Neural cell (in vitro differentiated cells): Measurements from ENCODE around the gene ARHGAP40. TPM values are rescaled to one million over a fixed set of nuclear protein-coding genes. Genes with fewer than 3 reads are reported as not detected.

Experiments
- H2AFZ ChIP-seq: fragments of 200-600, 300-800 bp; sonication (generic), shearing (Covaris generic); 2 replicates; pipeline ENCODE4 v1.6.0; 2014; ENCODE audit warnings: low read depth, mild to moderate bottlenecking, antibody characterized with exemption, low read length, moderate library complexity
- H3F3A ChIP-seq: fragments of 200-600 bp; shearing (Covaris generic); 2 replicates; pipeline ENCODE4 v1.6.1; 2016; ENCODE audit warnings: mild to moderate bottlenecking, moderate library complexity, mixed read lengths, antibody characterized with exemption, low read length; ENCODE audit not compliant: insufficient read depth, poor library complexity, severe bottlenecking
- H3K27ac ChIP-seq: fragments of 200-600, 300-800 bp; sonication (generic), shearing (Covaris generic); 2 replicates; pipeline ENCODE4 v1.5.1; 2014; ENCODE audit warnings: mild to moderate bottlenecking, low read length, moderate library complexity
- H3K27me3 ChIP-seq: fragments of 300-800, 200-600 bp; sonication (generic), shearing (Covaris generic); 2 replicates; pipeline ENCODE4 v1.6.0; 2014; ENCODE audit warnings: mild to moderate bottlenecking, low read depth, low read length, moderate library complexity; ENCODE audit not compliant: insufficient read depth
- H3K36me3 ChIP-seq: fragments of 300-800, 200-600 bp; sonication (generic), shearing (Covaris generic); 2 replicates; pipeline ENCODE4 v1.5.1; 2014; ENCODE audit warnings: mild to moderate bottlenecking, antibody characterized with exemption, low read length, moderate library complexity; ENCODE audit not compliant: insufficient read depth
- H3K4me2 ChIP-seq: fragments of 300-800, 200-600 bp; sonication (generic), shearing (Covaris generic); 2 replicates; pipeline ENCODE4 v1.6.0; 2014; ENCODE audit warnings: mild to moderate bottlenecking, low read length
- H3K4me3 ChIP-seq: fragments of 300-800, 200-600 bp; sonication (generic), shearing (Covaris generic); 2 replicates; pipeline ENCODE4 v1.5.1; 2014; ENCODE audit warnings: mild to moderate bottlenecking, low read length, moderate library complexity
- H3K79me2 ChIP-seq: fragments of 200-600 bp; shearing (Covaris generic); replicated peaks from 2 replicates; pipeline ENCODE4 v1.6.0; 2014; ENCODE audit warnings: mild to moderate bottlenecking, low read length, moderate library complexity; ENCODE audit not compliant: insufficient read depth
- H3K9ac ChIP-seq: fragments of 300-800, 200-600 bp; sonication (generic), shearing (Covaris generic); 2 replicates; pipeline ENCODE4 v1.6.1; 2016; ENCODE audit warnings: mild to moderate bottlenecking, low read length, mixed read lengths
- H3K9me2 ChIP-seq: fragments of 200-600 bp; shearing (Covaris generic); 2 replicates; pipeline ENCODE4 v1.6.1; 2016; ENCODE audit warnings: mild to moderate bottlenecking, low read length, mixed read lengths; ENCODE audit not compliant: insufficient read depth
- H3K9me3 ChIP-seq: fragments of 200-600, 300-800 bp; sonication (generic), shearing (Covaris generic); 2 replicates; pipeline ENCODE4 v1.6.1; 2016; ENCODE audit warnings: mild to moderate bottlenecking, mixed run types, low read length, moderate library complexity, mixed read lengths
- H4K20me1 ChIP-seq: fragments of 200-600 bp; shearing (Covaris generic); 2 replicates; pipeline ENCODE4 v1.6.1; 2016; ENCODE audit warnings: mild to moderate bottlenecking, mixed run types; ENCODE audit not compliant: insufficient read depth
- CTCF ChIP-seq: fragments of 450-650 bp; IDR thresholded peaks from 2 replicates; pipeline ENCODE4 v1.5.1; 2014; ENCODE audit warnings: antibody characterized with exemption, mild to moderate bottlenecking, moderate library complexity; ENCODE audit not compliant: poor library complexity, severe bottlenecking
- EP300 ChIP-seq: fragments of 450-650 bp; conservative IDR thresholded peaks from 2 replicates; pipeline ENCODE4 v1.6.1; 2014; ENCODE audit warnings: antibody characterized with exemption, mild to moderate bottlenecking, moderate library complexity; ENCODE audit not compliant: poor library complexity, severe bottlenecking
- EZH2 ChIP-seq: fragments of 200-600, 300-800 bp; shearing (Covaris generic), sonication (generic); IDR thresholded peaks from 2 replicates; pipeline ENCODE4 v1.6.1; 2014; ENCODE audit warnings: antibody characterized with exemption, low read length, borderline replicate concordance, mild to moderate bottlenecking; ENCODE audit not compliant: insufficient read depth, poor library complexity, severe bottlenecking
- MXI1 ChIP-seq: fragments of 450-650 bp; conservative IDR thresholded peaks from 2 replicates; pipeline ENCODE4 v1.6.1; 2014; ENCODE audit warnings: antibody characterized with exemption, mild to moderate bottlenecking; ENCODE audit not compliant: poor library complexity, severe bottlenecking
- POLR2AphosphoS5 ChIP-seq: IDR thresholded peaks from 2 replicates; pipeline ENCODE4 v1.6.1; 2012
- RAD21 ChIP-seq: fragments of 450-650 bp; conservative IDR thresholded peaks from 2 replicates; pipeline ENCODE4 v1.6.1; 2014; ENCODE audit warnings: antibody characterized with exemption, mild to moderate bottlenecking, moderate library complexity
- REST ChIP-seq: IDR thresholded peaks from 2 replicates; pipeline ENCODE4 v1.6.1; 2012; ENCODE audit warnings: borderline replicate concordance
- SMC3 ChIP-seq: fragments of 450-650 bp; conservative IDR thresholded peaks from 2 replicates; pipeline ENCODE4 v1.6.1; 2014; ENCODE audit warnings: antibody characterized with exemption, mild to moderate bottlenecking, moderate library complexity; ENCODE audit not compliant: poor library complexity
- TAF1 ChIP-seq: IDR thresholded peaks from 2 replicates; pipeline ENCODE4 v1.6.1; 2012; ENCODE audit warnings: low read depth
- polyA plus RNA-seq: library from polyadenylated mRNA; depleted of rRNA; stranded (reverse); fragments of >200 nt; gene quantifications from 2 replicates; pipeline ENCODE4 v1.2.3, GENCODE V29; 2014

ARHGAP40 gene
- polyA plus RNA-seq, 1 donor from 2014 or later: 0.61 TPM

- H3F3A ChIP-seq: no peaks in the 10 kb centered on the region
- H3K4me2 ChIP-seq: no peak overlapping the region
- H3K79me2 ChIP-seq: no peaks in the 10 kb centered on the region
- H3K9me3 ChIP-seq: no peaks in the 10 kb centered on the region
- TF ChIP-seq EZH2 (no peak), TAF1 (no peak), MXI1 (no peak), SMC3 (no peak), POLR2AphosphoS5 (no peak), RAD21 (no peak), CTCF (no peak), REST (no peak), EP300 (no peak)
- H3K36me3 ChIP-seq: no peaks in the 10 kb centered on the region
- H3K27ac ChIP-seq: no peak overlapping the region
- no peak overlapping the region for H3K4me3 ChIP-seq
- H3K9me2 ChIP-seq: no peaks in the 10 kb centered on the region
- H4K20me1 ChIP-seq: no peaks in the 10 kb centered on the region
- H2AFZ ChIP-seq: no peak overlapping the region
- H3K9ac ChIP-seq: no peak overlapping the region
- H3K27me3 ChIP-seq: peaks cover 14% of the 10 kb centered on the region
Observed at GRCh38 chr20:38603286-38603685, 1.7 kb downstream of the ARHGAP40 start.

- H2AFZ ChIP-seq: no peak overlapping the region
- no peaks in the 10 kb centered on the region for H3K9me2 ChIP-seq
- no peak overlapping the region for H3K9ac ChIP-seq
- peaks cover 14% of the 10 kb centered on the region for H3K27me3 ChIP-seq
- no peaks in the 10 kb centered on the region for H3K36me3 ChIP-seq
- no peak overlapping the region for H3K27ac ChIP-seq
- no peak overlapping the region for H3K4me2 ChIP-seq
- H3K4me3 ChIP-seq: no peak overlapping the region
- no peaks in the 10 kb centered on the region for H3F3A ChIP-seq
- H3K79me2 ChIP-seq: no peaks in the 10 kb centered on the region
- H3K9me3 ChIP-seq: no peaks in the 10 kb centered on the region
- TF ChIP-seq SMC3: no peak
- no peak for TF ChIP-seq POLR2AphosphoS5
- no peak for TF ChIP-seq EP300
- no peak for TF ChIP-seq REST
- TF ChIP-seq MXI1: no peak
- no peak for TF ChIP-seq EZH2
- TF ChIP-seq RAD21: no peak
- no peak for TF ChIP-seq TAF1
- no peak for TF ChIP-seq CTCF
- no peaks in the 10 kb centered on the region for H4K20me1 ChIP-seq
Observed at GRCh38 chr20:38604873-38605303, 3.3 kb downstream of the ARHGAP40 start.
